Transverse colon (tissue), 4 donors: Measurements from ENCODE around the gene CYTH4. TPM values are rescaled to one million over a fixed set of nuclear protein-coding genes. Genes with fewer than 3 reads are reported as not detected.
A peak's percentile ranks its signal among the peaks of the same experiment; 100 is the strongest.

ENCODE experiments used
- DNase-seq: peaks from one replicate; pipeline ENCODE4 v3.0.0-alpha.2; 2019
- H3K27ac ChIP-seq, 4 donors: fragments of 200-600 bp; sonication (generic); 2 replicates each; pipeline ENCODE4 v1.5.1; 2016 to 2018; ENCODE audit warnings: inconsistent platforms in 4 of 4
- H3K27me3 ChIP-seq: fragments of 200-600 bp; sonication (generic); 2 replicates; pipeline ENCODE4 v1.5.1; 2017; ENCODE audit warnings: inconsistent platforms
- H3K36me3 ChIP-seq, 4 donors: fragments of 200-600 bp; sonication (generic); 2 replicates each; pipeline ENCODE4 v1.5.1; 2017 to 2019; ENCODE audit warnings: inconsistent platforms in 4 of 4
- H3K4me1 ChIP-seq, 4 donors: fragments of 200-600 bp; sonication (generic); 2 replicates each; pipeline ENCODE4 v1.5.1; 2017 to 2020; ENCODE audit warnings: inconsistent platforms in 4 of 4
- H3K4me3 ChIP-seq, 4 donors: fragments of 200-600 bp; sonication (generic); 1 replicate in 1 of 4; 2 replicates in 3 of 4; pipeline versions ENCODE4 v1.5.1 to v1.6.1; 2017 to 2019; ENCODE audit warnings: inconsistent platforms in 4 of 4
- H3K9me3 ChIP-seq, 2 donors: fragments of 200-600 bp; sonication (generic); 2 replicates each; pipeline ENCODE4 v1.5.1; 2017 to 2019; ENCODE audit warnings: inconsistent platforms in 2 of 2
- CTCF ChIP-seq, 5 experiments: fragments of 200-600 bp in 3 of 5; fragments of 450-650 bp in 2 of 5; sonication (generic) in 3 of 5; IDR thresholded peaks; 1 replicate in 2 of 5; 2 replicates in 3 of 5; pipeline ENCODE4 v1.5.1; 2016 to 2017; ENCODE audit warnings: antibody characterized with exemption in 5 of 5, inconsistent platforms in 3 of 5, mild to moderate bottlenecking in 2 of 5, moderate library complexity in 1 of 5
- EP300 ChIP-seq: sonication (generic); formaldehyde crosslinking; IDR thresholded peaks from one replicate; pipeline ENCODE4 v1.6.1; 2017; ENCODE audit warnings: antibody characterized with exemption, low read depth
- POLR2A ChIP-seq: fragments of 450-650 bp; IDR thresholded peaks from one replicate; pipeline ENCODE4 v1.6.1; 2016; ENCODE audit warnings: antibody characterized with exemption, mild to moderate bottlenecking, moderate library complexity
- POLR2AphosphoS5 ChIP-seq, 3 donors: sonication (generic); formaldehyde crosslinking; IDR thresholded peaks; one replicate each; pipeline ENCODE4 v1.6.1; 2016; ENCODE audit warnings: antibody characterized with exemption in 3 of 3
- WGBS, 2 donors: methylation state at CpG; one replicate each; pipeline ENCODE4 v1.1.5; 2018; ENCODE audit warnings: low coverage in 1 of 2; 5-methylcytosine and 5-hydroxymethylcytosine counted together
- in situ Hi-C, 4 donors: fragments of 200-750 bp; cut with MboI; loops; one replicate each; pipeline versions ENCODE4 v1.15.0 to v1.15.1; 2017; ENCODE audit warnings: low sequenced_read_pairs in 3 of 4, low pct_ligation_motif_present in 1 of 4, low pct_unique_long_range_greater_than_20kb in 1 of 4
- intact Hi-C: fragments of 100-400 bp; cut with DNase I; formaldehyde crosslinking; loops from one replicate; pipeline ENCODE4 v1.15.1; 2023; ENCODE audit warnings: low total_unique reads
- total RNA-seq, 4 donors: library from RNA; depleted of rRNA; stranded (reverse); fragments of >200 nt; gene quantifications; one replicate each; pipeline ENCODE4 v1.1.0, GENCODE V29; 2016

Gene CYTH4
- total RNA-seq, 4 donors from 2014 or later: 1.4 to 26.9 (median 10.6) TPM

- no peak overlapping the region for H3K4me3 ChIP-seq
- peaks cover 0 to 24% (median 5%) of the 10 kb centered on the region in 4 donors for H3K4me1 ChIP-seq
- no peak for DNase-seq
- 5 to 8% methylated on average over 17 to 41 of the region's 50 CpGs for WGBS, 2 donors
- H3K36me3 ChIP-seq: no peaks in the 10 kb centered on the region
- intact Hi-C loops (no loop called here), in situ Hi-C loops (no loop called here)
- no peaks in the 10 kb centered on the region for H3K9me3 ChIP-seq
- H3K27ac ChIP-seq: no peak overlapping the region
- TF ChIP-seq POLR2AphosphoS5 (IDR thresholded peaks at IDR 0.05): no peak
- TF ChIP-seq CTCF (IDR thresholded peaks at IDR 0.05): no peak
- TF ChIP-seq POLR2A: no peak
- no peak for TF ChIP-seq EP300
- H3K27me3 ChIP-seq: peaks cover 75% of the 10 kb centered on the region
Observed at GRCh38 chr22:37334859-37335805, 52.8 kb downstream of the CYTH4 start.

GRCh38 chr22:37335806-37336199 lies 53.5 kb downstream of the CYTH4 start:
- H3K4me3 ChIP-seq: no peak overlapping the region
- no peaks in the 10 kb centered on the region for H3K9me3 ChIP-seq
- TF ChIP-seq POLR2AphosphoS5 (IDR thresholded peaks at IDR 0.05) (no peak), POLR2A (no peak), EP300 (no peak), CTCF (IDR thresholded peaks at IDR 0.05) (no peak)
- in situ Hi-C loops: no loop called here
- no peak overlapping the region for H3K27ac ChIP-seq
- intact Hi-C loops: no loop called here
- WGBS, 2 donors: 14 to 21% methylated on average over 3 to 7 of the region's 7 CpGs
- no peak for DNase-seq
- peaks cover 75% of the 10 kb centered on the region for H3K27me3 ChIP-seq
- H3K36me3 ChIP-seq: no peaks in the 10 kb centered on the region
- H3K4me1 ChIP-seq: peaks cover 0 to 24% (median 5%) of the 10 kb centered on the region in 4 donors

- Histone ChIP-seq H3K27ac (no peak overlapping the region), H3K27me3 (peaks cover 75% of the 10 kb centered on the region), H3K36me3 (no peaks in the 10 kb centered on the region), H3K4me1 (peaks cover 0 to 24% (median 5%) of the 10 kb centered on the region in 4 donors), H3K4me3 (no peak overlapping the region), H3K9me3 (no peaks in the 10 kb centered on the region)
- intact Hi-C loops (no loop called here), in situ Hi-C loops (no loop called here)
- WGBS, 2 donors: 47 to 80% methylated on average over 4 to 8 of the region's 8 CpGs
- DNase-seq: peak; percentile 45
- TF ChIP-seq POLR2AphosphoS5 (IDR thresholded peaks at IDR 0.05): no peak
Observed at GRCh38 chr22:37336579-37336978, 54.3 kb downstream of the CYTH4 start.

GRCh38 chr22:37337204-37337943 lies 55.1 kb downstream of the CYTH4 start:
- Histone ChIP-seq H3K27me3 (peaks cover 72% of the 10 kb centered on the region), H3K4me1 (peaks cover 0 to 24% (median 5%) of the 10 kb centered on the region in 4 donors), H3K9me3 (no peaks in the 10 kb centered on the region), H3K4me3 (no peak overlapping the region), H3K27ac (no peak overlapping the region), H3K36me3 (no peaks in the 10 kb centered on the region)
- intact Hi-C loops: no loop called here
- no peak for DNase-seq
- in situ Hi-C loops: no loop called here
- TF ChIP-seq POLR2AphosphoS5 (IDR thresholded peaks at IDR 0.05) (no peak), POLR2A (no peak), EP300 (no peak), CTCF (IDR thresholded peaks at IDR 0.05) (no peak)
- 70 to 79% methylated on average over 2 to 8 of the region's 8 CpGs for WGBS, 2 donors
